Measurements from ENCODE around the gene STAT3. TPM values are rescaled to one million over a fixed set of nuclear protein-coding genes. Genes with fewer than 3 reads are reported as not detected.

Gene STAT3
- total and polyA plus RNA-seq, 2 of the 13 experiments (the other 11 are each of a cell fraction or from before 2014, with no cell fraction given): 61.8 to 62.4 TPM

DNA sequence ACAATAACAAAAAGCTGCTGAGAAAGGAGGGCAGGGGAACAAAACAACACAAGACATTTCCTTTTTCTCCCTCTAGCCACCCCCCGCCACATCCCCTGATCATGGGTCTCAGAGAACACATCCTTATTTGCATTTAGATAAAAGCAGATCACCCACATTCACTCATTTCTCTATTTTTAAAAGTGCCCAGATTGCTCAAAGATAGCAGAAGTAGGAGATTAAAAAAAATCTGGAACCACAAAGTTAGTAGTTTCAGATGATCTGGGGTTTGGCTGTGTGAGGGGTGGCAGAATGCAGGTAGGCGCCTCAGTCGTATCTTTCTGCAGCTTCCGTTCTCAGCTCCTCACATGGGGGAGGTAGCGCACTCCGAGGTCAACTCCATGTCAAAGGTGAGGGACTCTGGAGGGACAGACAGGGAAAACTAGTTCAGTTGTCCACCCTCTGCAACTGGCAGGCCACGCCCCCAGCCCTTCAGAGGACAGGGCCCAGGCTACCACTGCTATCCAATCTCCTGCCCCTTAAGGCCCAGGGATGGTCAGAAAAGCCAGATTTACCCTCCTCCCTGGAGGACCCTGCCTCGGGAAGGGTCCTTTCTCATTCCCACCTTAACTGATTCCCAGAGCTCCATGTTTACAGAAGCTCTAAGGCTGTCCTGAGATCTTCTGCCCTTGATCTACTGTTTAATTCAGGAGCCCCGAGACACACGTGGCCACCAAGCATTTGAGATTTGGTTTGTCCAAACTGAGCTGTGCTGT lies 72.7 kb downstream of the STAT3 start:
- CTCF ChIA-PET (ENCODE audit: low intra/inter-chr PET ratio, low total read pairs): no interaction called here
- no peak overlapping the region for H3K4me3 ChIP-seq (replicated peaks in 1 of 3; ENCODE audit: insufficient read depth in 1 of 3, low read depth in 2 of 3, low read length in 3 of 3)
- POLR2A ChIA-PET: interaction anchor here (1.3 kb wide), 1 partner anchor 73 kb away, joined by 4 read pairs; the partner anchor contains the start of gene STAT3
- in situ Hi-C loops (cut with HindIII; ENCODE audit: extremely low pct_ligation_motif_present, low pct_unique_long_range_greater_than_20kb) (no loop called here), intact Hi-C loops (cut with micrococcal nuclease; ENCODE audit: unreplicated experiment) (no loop called here)
- DNase-seq (ENCODE audit: low spot score) (no peak), FAIRE-seq (no peak), ATAC-seq (no peak)
- H3K79me2 ChIP-seq (ENCODE audit: insufficient read depth, low read length): no peaks in the 10 kb centered on the region
- H3K4me1 ChIP-seq (ENCODE audit: insufficient read depth, low read length): peaks cover 73% of the 10 kb centered on the region
- H3K27ac ChIP-seq (ENCODE audit: extremely low read length, insufficient read depth, low read length): no peak overlapping the region
- no peaks in the 10 kb centered on the region for H3K27me3 ChIP-seq (ENCODE audit: control insufficient read depth in 1 of 2, insufficient read depth in 2 of 2, low read length in 2 of 2)
- H4K20me1 ChIP-seq (ENCODE audit: insufficient read depth, low read length): no peaks in the 10 kb centered on the region
- H3K36me3 ChIP-seq (replicated peaks in 1 of 2; ENCODE audit: control insufficient read depth in 1 of 2, insufficient read depth in 2 of 2, low read length in 2 of 2): peaks cover 7 to 38% of the 10 kb centered on the region in 2 experiments; a peak in 4 of 5 replicates
- H3K4me2 ChIP-seq (ENCODE audit: low read depth, low read length): no peak overlapping the region
- 78% methylated on average over 9 of the region's 10 CpGs for WGBS (ENCODE audit: low lambda C conversion rate)
- no TSS peak for BruUV-seq (replicated peaks)
- no peak overlapping the region for H2AFZ ChIP-seq (ENCODE audit: low read length)
- H3K9ac ChIP-seq (ENCODE audit: insufficient read depth, low read depth, low read length): no peak overlapping the region
- no peaks in the 10 kb centered on the region for H3K9me3 ChIP-seq (ENCODE audit: low read length)
- no peak for TF ChIP-seq XRCC5 (optimal IDR thresholded peaks at IDR 0.05; ENCODE audit: low read length)
- no peak for TF ChIP-seq RORA (CRISPR knock-in tag; IDR thresholded peaks at IDR 0.05)
- TF ChIP-seq, protein P1, sequence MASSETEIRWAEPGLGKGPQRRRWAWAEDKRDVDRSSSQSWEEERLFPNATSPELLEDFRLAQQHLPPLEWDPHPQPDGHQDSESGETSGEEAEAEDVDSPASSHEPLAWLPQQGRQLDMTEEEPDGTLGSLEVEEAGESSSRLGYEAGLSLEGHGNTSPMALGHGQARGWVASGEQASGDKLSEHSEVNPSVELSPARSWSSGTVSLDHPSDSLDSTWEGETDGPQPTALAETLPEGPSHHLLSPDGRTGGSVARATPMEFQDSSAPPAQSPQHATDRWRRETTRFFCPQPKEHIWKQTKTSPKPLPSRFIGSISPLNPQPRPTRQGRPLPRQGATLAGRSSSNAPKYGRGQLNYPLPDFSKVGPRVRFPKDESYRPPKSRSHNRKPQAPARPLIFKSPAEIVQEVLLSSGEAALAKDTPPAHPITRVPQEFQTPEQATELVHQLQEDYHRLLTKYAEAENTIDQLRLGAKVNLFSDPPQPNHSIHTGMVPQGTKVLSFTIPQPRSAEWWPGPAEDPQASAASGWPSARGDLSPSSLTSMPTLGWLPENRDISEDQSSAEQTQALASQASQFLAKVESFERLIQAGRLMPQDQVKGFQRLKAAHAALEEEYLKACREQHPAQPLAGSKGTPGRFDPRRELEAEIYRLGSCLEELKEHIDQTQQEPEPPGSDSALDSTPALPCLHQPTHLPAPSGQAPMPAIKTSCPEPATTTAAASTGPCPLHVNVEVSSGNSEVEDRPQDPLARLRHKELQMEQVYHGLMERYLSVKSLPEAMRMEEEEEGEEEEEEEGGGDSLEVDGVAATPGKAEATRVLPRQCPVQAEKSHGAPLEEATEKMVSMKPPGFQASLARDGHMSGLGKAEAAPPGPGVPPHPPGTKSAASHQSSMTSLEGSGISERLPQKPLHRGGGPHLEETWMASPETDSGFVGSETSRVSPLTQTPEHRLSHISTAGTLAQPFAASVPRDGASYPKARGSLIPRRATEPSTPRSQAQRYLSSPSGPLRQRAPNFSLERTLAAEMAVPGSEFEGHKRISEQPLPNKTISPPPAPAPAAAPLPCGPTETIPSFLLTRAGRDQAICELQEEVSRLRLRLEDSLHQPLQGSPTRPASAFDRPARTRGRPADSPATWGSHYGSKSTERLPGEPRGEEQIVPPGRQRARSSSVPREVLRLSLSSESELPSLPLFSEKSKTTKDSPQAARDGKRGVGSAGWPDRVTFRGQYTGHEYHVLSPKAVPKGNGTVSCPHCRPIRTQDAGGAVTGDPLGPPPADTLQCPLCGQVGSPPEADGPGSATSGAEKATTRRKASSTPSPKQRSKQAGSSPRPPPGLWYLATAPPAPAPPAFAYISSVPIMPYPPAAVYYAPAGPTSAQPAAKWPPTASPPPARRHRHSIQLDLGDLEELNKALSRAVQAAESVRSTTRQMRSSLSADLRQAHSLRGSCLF (CRISPR knock-in tag; IDR thresholded peaks at IDR 0.05; ENCODE audit: borderline replicate concordance): no peak
- TF ChIP-seq, protein P2, sequence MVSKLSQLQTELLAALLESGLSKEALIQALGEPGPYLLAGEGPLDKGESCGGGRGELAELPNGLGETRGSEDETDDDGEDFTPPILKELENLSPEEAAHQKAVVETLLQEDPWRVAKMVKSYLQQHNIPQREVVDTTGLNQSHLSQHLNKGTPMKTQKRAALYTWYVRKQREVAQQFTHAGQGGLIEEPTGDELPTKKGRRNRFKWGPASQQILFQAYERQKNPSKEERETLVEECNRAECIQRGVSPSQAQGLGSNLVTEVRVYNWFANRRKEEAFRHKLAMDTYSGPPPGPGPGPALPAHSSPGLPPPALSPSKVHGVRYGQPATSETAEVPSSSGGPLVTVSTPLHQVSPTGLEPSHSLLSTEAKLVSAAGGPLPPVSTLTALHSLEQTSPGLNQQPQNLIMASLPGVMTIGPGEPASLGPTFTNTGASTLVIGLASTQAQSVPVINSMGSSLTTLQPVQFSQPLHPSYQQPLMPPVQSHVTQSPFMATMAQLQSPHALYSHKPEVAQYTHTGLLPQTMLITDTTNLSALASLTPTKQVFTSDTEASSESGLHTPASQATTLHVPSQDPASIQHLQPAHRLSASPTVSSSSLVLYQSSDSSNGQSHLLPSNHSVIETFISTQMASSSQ (IDR thresholded peaks at IDR 0.05; ENCODE audit: low read depth): no peak
- TF ChIP-seq, protein P2 (CRISPR knock-in tag; IDR thresholded peaks at IDR 0.05; ENCODE audit: borderline replicate concordance): no peak
- TF ChIP-seq, protein P3, sequence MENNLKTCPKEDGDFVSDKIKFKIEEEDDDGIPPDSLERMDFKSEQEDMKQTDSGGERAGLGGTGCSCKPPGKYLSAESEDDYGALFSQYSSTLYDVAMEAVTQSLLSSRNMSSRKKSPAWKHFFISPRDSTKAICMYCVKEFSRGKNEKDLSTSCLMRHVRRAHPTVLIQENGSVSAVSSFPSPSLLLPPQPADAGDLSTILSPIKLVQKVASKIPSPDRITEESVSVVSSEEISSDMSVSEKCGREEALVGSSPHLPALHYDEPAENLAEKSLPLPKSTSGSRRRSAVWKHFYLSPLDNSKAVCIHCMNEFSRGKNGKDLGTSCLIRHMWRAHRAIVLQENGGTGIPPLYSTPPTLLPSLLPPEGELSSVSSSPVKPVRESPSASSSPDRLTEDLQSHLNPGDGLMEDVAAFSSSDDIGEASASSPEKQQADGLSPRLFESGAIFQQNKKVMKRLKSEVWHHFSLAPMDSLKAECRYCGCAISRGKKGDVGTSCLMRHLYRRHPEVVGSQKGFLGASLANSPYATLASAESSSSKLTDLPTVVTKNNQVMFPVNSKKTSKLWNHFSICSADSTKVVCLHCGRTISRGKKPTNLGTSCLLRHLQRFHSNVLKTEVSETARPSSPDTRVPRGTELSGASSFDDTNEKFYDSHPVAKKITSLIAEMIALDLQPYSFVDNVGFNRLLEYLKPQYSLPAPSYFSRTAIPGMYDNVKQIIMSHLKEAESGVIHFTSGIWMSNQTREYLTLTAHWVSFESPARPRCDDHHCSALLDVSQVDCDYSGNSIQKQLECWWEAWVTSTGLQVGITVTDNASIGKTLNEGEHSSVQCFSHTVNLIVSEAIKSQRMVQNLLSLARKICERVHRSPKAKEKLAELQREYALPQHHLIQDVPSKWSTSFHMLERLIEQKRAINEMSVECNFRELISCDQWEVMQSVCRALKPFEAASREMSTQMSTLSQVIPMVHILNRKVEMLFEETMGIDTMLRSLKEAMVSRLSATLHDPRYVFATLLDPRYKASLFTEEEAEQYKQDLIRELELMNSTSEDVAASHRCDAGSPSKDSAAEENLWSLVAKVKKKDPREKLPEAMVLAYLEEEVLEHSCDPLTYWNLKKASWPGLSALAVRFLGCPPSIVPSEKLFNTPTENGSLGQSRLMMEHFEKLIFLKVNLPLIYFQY (CRISPR knock-in tag; IDR thresholded peaks at IDR 0.05; ENCODE audit: borderline replicate concordance): no peak
